ENCODE results near the gene MAP4K5. TPM values are rescaled to one million over a fixed set of nuclear protein-coding genes. Genes with fewer than 3 reads are reported as not detected.
"Not testable (repeated sequence)": the region's sequence is repeated elsewhere in the genome, so short reads cannot be mapped to it uniquely, and the experiment has no call there.

The MAP4K5 gene
- total RNA-seq, 4 donors from 2014 or later: 40.8 to 173 (median 105) TPM

- WGBS, 2 donors (ENCODE audit: low coverage in 1 of 2): 38 to 50% methylated on average over 3 of the region's 3 CpGs
- intact Hi-C loops (cut with DNase I; ENCODE audit: low total_unique reads): no loop called here
- H3K4me1 ChIP-seq: no peaks in the 10 kb centered on the region
- H3K27ac ChIP-seq: no peak overlapping the region
- no peaks in the 10 kb centered on the region for H3K27me3 ChIP-seq
- H3K36me3 ChIP-seq: no peaks in the 10 kb centered on the region
- in situ Hi-C loops (cut with MboI; ENCODE audit: low pct_ligation_motif_present in 1 of 4, low pct_unique_long_range_greater_than_20kb in 1 of 4, low sequenced_read_pairs in 3 of 4): loop anchor here in 3 of 4 donors (10.0 to 25.0 kb wide), 2 partner anchors 229 to 683 kb away; partner anchors contain the start of gene NEMF (in 2 of the 3)
- H3K4me3 ChIP-seq: no peak overlapping the region
- no peak for DNase-seq
- TF ChIP-seq EP300 (IDR thresholded peaks at IDR 0.05; ENCODE audit: low read depth) (no peak), POLR2AphosphoS5 (IDR thresholded peaks at IDR 0.05) (no peak), POLR2A (IDR thresholded peaks at IDR 0.05) (no peak), CTCF (IDR thresholded peaks at IDR 0.05) (no peak)
- H3K9me3 ChIP-seq: no peaks in the 10 kb centered on the region
These were observed 13.2 kb upstream of the MAP4K5 start for GRCh38 chr14:50545618-50546017.

- Histone ChIP-seq H3K4me1 (no peaks in the 10 kb centered on the region), H3K9me3 (no peaks in the 10 kb centered on the region), H3K27ac (no peak overlapping the region), H3K27me3 (no peaks in the 10 kb centered on the region), H3K36me3 (no peaks in the 10 kb centered on the region), H3K4me3 (no peak overlapping the region)
- in situ Hi-C loops (cut with MboI; ENCODE audit: low pct_ligation_motif_present in 1 of 4, low pct_unique_long_range_greater_than_20kb in 1 of 4, low sequenced_read_pairs in 3 of 4): loop anchor here in 3 of 4 donors (10.0 to 25.0 kb wide), 2 partner anchors 230 to 683 kb away; partner anchors contain the start of gene NEMF (in 2 of the 3)
- intact Hi-C loops (cut with DNase I; ENCODE audit: low total_unique reads): no loop called here
- no peak for TF ChIP-seq POLR2A (IDR thresholded peaks at IDR 0.05)
- WGBS, 2 donors (ENCODE audit: low coverage in 1 of 2): 57 to 81% methylated on average over 1 to 3 of the region's 3 CpGs
- DNase-seq: no peak
These were observed 12.5 kb upstream of the MAP4K5 start for GRCh38 chr14:50544911-50545310.

GRCh38 chr14:50542941-50543418 is 10.6 kb upstream of the MAP4K5 start:
- Histone ChIP-seq H3K36me3 (no peaks in the 10 kb centered on the region), H3K27me3 (no peaks in the 10 kb centered on the region), H3K4me1 (no peaks in the 10 kb centered on the region), H3K4me3 (no peak overlapping the region), H3K9me3 (no peaks in the 10 kb centered on the region), H3K27ac (no peak overlapping the region)
- WGBS, 2 donors (ENCODE audit: low coverage in 1 of 2): 5 to 16% methylated on average over 2 of the region's 2 CpGs
- TF ChIP-seq CTCF (IDR thresholded peaks at IDR 0.05) (peak; percentile 35 to 58 (median 53)), POLR2AphosphoS5 (IDR thresholded peaks at IDR 0.05) (no peak)
- intact Hi-C loops (cut with DNase I; ENCODE audit: low total_unique reads): no loop called here
- in situ Hi-C loops (cut with MboI; ENCODE audit: low pct_ligation_motif_present in 1 of 4, low pct_unique_long_range_greater_than_20kb in 1 of 4, low sequenced_read_pairs in 3 of 4): loop anchor here in 3 of 4 donors (10.0 to 25.0 kb wide), 2 partner anchors 232 to 681 kb away; partner anchors contain the start of gene NEMF (in 2 of the 3)
- DNase-seq: peak; percentile 20

- no peak overlapping the region for H3K4me3 ChIP-seq
- in situ Hi-C loops (cut with MboI; ENCODE audit: low pct_ligation_motif_present in 1 of 4, low pct_unique_long_range_greater_than_20kb in 1 of 4, low sequenced_read_pairs in 3 of 4): loop anchor here in 3 of 4 donors (10.0 to 25.0 kb wide), 2 partner anchors 234 to 679 kb away; partner anchors contain the start of gene NEMF (in 2 of the 3)
- H3K27me3 ChIP-seq: no peaks in the 10 kb centered on the region
- WGBS, 2 donors (ENCODE audit: low coverage in 1 of 2): 40 to 57% methylated on average over 1 of the region's 1 CpG
- TF ChIP-seq POLR2AphosphoS5 (IDR thresholded peaks at IDR 0.05) (no peak), POLR2A (IDR thresholded peaks at IDR 0.05) (no peak), CTCF (IDR thresholded peaks at IDR 0.05) (no peak), EP300 (IDR thresholded peaks at IDR 0.05; ENCODE audit: low read depth) (no peak)
- no peaks in the 10 kb centered on the region for H3K4me1 ChIP-seq
- intact Hi-C loops (cut with DNase I; ENCODE audit: low total_unique reads): no loop called here
- H3K36me3 ChIP-seq: no peaks in the 10 kb centered on the region
- peak overlapping the region in 1 of 4 donors; percentile 16 for H3K27ac ChIP-seq
- no peaks in the 10 kb centered on the region for H3K9me3 ChIP-seq
- no peak for DNase-seq
These were observed 8.8 kb upstream of the MAP4K5 start for GRCh38 chr14:50541159-50541567.

GRCh38 chr14:50539051-50539450 is 6.7 kb upstream of the MAP4K5 start:
- TF ChIP-seq EP300 (IDR thresholded peaks at IDR 0.05; ENCODE audit: low read depth) (no peak), POLR2AphosphoS5 (IDR thresholded peaks at IDR 0.05) (no peak)
- Histone ChIP-seq H3K4me3 (no peak overlapping the region), H3K4me1 (no peaks in the 10 kb centered on the region), H3K27me3 (no peaks in the 10 kb centered on the region), H3K27ac (no peak overlapping the region), H3K36me3 (no peaks in the 10 kb centered on the region), H3K9me3 (no peaks in the 10 kb centered on the region)
- no peak for DNase-seq
- intact Hi-C loops (cut with DNase I; ENCODE audit: low total_unique reads) (no loop called here), in situ Hi-C loops (cut with MboI; ENCODE audit: low pct_ligation_motif_present in 1 of 4, low pct_unique_long_range_greater_than_20kb in 1 of 4, low sequenced_read_pairs in 3 of 4) (loop anchor here in 2 of 4 donors (10.0 to 25.0 kb wide), 2 partner anchors 214 to 677 kb away; partner anchors contain the start of gene NEMF (in 2 of the 2))

GRCh38 chr14:50538034-50538433 is 5.7 kb upstream of the MAP4K5 start:
- H3K27me3 ChIP-seq; H3K36me3 ChIP-seq; H3K27ac ChIP-seq; intact Hi-C loops (cut with DNase I; ENCODE audit: low total_unique reads); H3K4me1 ChIP-seq; DNase-seq; H3K4me3 ChIP-seq; H3K9me3 ChIP-seq: not testable (repeated sequence)
- 61 to 83% methylated on average over 1 to 4 of the region's 4 CpGs for WGBS, 2 donors (ENCODE audit: low coverage in 1 of 2)
- in situ Hi-C loops (cut with MboI; ENCODE audit: low pct_ligation_motif_present in 1 of 4, low pct_unique_long_range_greater_than_20kb in 1 of 4, low sequenced_read_pairs in 3 of 4): loop anchor here in 2 of 4 donors (10.0 to 25.0 kb wide), 2 partner anchors 213 to 676 kb away; partner anchors contain the start of gene NEMF (in 2 of the 2)

Data from transverse colon (tissue), 4 donors.